ENCODE results near the gene REG1A.

Gene REG1A

GRCh38 chr2:79128406-79128805 lies 8.1 kb downstream of the REG1A start:
- no peak for DNase-seq (ENCODE audit: low read depth)

- no peak for DNase-seq (ENCODE audit: low read depth)
These were observed 9.0 kb downstream of the REG1A start for GRCh38 chr2:79129260-79129659.

GRCh38 chr2:79129804-79130203 lies 9.5 kb downstream of the REG1A start:
- DNase-seq (ENCODE audit: low read depth) = no peak

- no peak for DNase-seq (ENCODE audit: low read depth)
These were observed 11.4 kb downstream of the REG1A start for GRCh38 chr2:79131687-79132086.

GRCh38 chr2:79138385-79138784 lies 18.1 kb downstream of the REG1A start:
- DNase-seq (ENCODE audit: low read depth) = no peak

GRCh38 chr2:79139423-79139822 lies 19.1 kb downstream of the REG1A start:
- DNase-seq (ENCODE audit: low read depth) = no peak

- DNase-seq (ENCODE audit: low read depth) = no peak
These were observed 35.7 kb downstream of the REG1A start for GRCh38 chr2:79155826-79156476.

- no peak for DNase-seq (ENCODE audit: low read depth)
These were observed 38.7 kb downstream of the REG1A start for GRCh38 chr2:79159030-79159429.

GRCh38 chr2:79159653-79160052 lies 39.4 kb downstream of the REG1A start, which contains the start of gene REG3A:
REG3A (minus strand) TSS chr2:79159753; CDS start chr2:79159405, 348 bp downstream.
- DNase-seq (ENCODE audit: low read depth) = no peak

- no peak for DNase-seq (ENCODE audit: low read depth)
These were observed 41.8 kb downstream of the REG1A start for GRCh38 chr2:79162132-79162531.

GRCh38 chr2:79162801-79163200 lies 42.5 kb downstream of the REG1A start:
- DNase-seq (ENCODE audit: low read depth) = no peak

GRCh38 chr2:79171348-79171958 lies 51.2 kb downstream of the REG1A start:
- no peak for DNase-seq (ENCODE audit: low read depth)
